HCT116 (cell line): ENCODE results near the gene FKBP14.

ENCODE experiments used
- CEBPB ChIP-seq: IDR thresholded peaks from 2 replicates; pipeline ENCODE4 v1.6.1; 2012; ENCODE audit warnings: low read depth
- ELF1 ChIP-seq: IDR thresholded peaks from 2 replicates; pipeline ENCODE4 v1.6.1; 2012; ENCODE audit warnings: low read depth, borderline replicate concordance
- EZH2phosphoT487 ChIP-seq: fragments of 200-600 bp; IDR thresholded peaks from 2 replicates; pipeline ENCODE4 v1.6.1; 2018; ENCODE audit warnings: antibody characterized with exemption, borderline replicate concordance
- POLR2A ChIP-seq: IDR thresholded peaks from 2 replicates; pipeline ENCODE4 v1.7.0; 2011; ENCODE audit warnings: borderline replicate concordance; ENCODE audit not compliant: insufficient read depth, insufficient read length; ENCODE audit errors: extremely low read depth
- SIN3A ChIP-seq: IDR thresholded peaks from 2 replicates; pipeline ENCODE4 v1.6.1; 2012; ENCODE audit warnings: low read depth
- SRF ChIP-seq: IDR thresholded peaks from 2 replicates; pipeline ENCODE4 v1.6.1; 2012; ENCODE audit warnings: low read depth
- YY1 ChIP-seq: IDR thresholded peaks from 2 replicates; pipeline ENCODE4 v1.6.1; 2011; ENCODE audit warnings: low read length, low read depth, moderate library complexity, mild to moderate bottlenecking; ENCODE audit not compliant: insufficient replicate concordance; ENCODE audit errors: extremely low read depth
- ZNF274 ChIP-seq: fragments of 200-500 bp; sonication (Bioruptor generic); IDR thresholded peaks from 2 replicates; pipeline ENCODE4 v1.6.1; 2014; ENCODE audit warnings: mild to moderate bottlenecking, low read depth, low read length, inconsistent platforms
- TF ChIP-seq, protein P1 (sequence below), 3 experiments: fragments of 200-600 bp in 1 of 3; sonication (generic) in 1 of 3; IDR thresholded peaks in 2 of 3; conservative IDR thresholded peaks in 1 of 3; 2 replicates each; pipeline ENCODE4 v1.5.1; 2012 to 2017; ENCODE audit warnings: low read depth in 2 of 3, low read length in 2 of 3, antibody characterized with exemption in 1 of 3, borderline replicate concordance in 1 of 3, control low read depth in 1 of 3, mild to moderate bottlenecking in 1 of 3, mixed read lengths in 1 of 3, mixed run types in 1 of 3, moderate library complexity in 1 of 3; ENCODE audit not compliant: insufficient read depth in 1 of 3
- TF ChIP-seq, protein P2 (sequence below): IDR thresholded peaks from 2 replicates; pipeline ENCODE4 v1.6.1; 2012
- TF ChIP-seq, protein P3 (sequence below): IDR thresholded peaks from 2 replicates; pipeline ENCODE4 v1.6.1; 2012

DNA sequence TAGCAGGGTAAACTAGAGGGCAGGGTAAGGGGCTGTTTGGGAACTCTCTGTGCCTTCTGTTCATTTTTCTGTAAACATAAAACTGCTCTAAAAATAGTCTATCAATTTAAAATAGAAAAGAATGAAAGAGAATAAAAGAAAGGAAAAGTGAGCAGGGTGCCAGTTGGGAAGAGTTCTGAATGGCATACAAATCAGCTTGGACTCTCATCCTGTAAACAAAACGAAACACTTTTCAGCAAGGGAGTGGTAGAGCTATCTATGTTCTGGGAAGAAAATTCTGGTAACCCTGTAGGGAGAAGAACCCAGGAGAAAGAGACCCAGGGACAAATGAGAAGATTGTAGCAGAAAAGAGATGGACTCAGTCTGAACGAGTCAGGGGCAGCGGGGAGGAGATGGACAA is 61.5 kb downstream of the FKBP14 start:
- TF ChIP-seq POLR2A, result no peak
- no peak for TF ChIP-seq EZH2phosphoT487
- TF ChIP-seq, protein P1, sequence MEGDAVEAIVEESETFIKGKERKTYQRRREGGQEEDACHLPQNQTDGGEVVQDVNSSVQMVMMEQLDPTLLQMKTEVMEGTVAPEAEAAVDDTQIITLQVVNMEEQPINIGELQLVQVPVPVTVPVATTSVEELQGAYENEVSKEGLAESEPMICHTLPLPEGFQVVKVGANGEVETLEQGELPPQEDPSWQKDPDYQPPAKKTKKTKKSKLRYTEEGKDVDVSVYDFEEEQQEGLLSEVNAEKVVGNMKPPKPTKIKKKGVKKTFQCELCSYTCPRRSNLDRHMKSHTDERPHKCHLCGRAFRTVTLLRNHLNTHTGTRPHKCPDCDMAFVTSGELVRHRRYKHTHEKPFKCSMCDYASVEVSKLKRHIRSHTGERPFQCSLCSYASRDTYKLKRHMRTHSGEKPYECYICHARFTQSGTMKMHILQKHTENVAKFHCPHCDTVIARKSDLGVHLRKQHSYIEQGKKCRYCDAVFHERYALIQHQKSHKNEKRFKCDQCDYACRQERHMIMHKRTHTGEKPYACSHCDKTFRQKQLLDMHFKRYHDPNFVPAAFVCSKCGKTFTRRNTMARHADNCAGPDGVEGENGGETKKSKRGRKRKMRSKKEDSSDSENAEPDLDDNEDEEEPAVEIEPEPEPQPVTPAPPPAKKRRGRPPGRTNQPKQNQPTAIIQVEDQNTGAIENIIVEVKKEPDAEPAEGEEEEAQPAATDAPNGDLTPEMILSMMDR (IDR thresholded peaks at IDR 0.05 in 2 of 3, conservative IDR thresholded peaks at IDR 0.05 in 1 of 3; ENCODE audit: borderline replicate concordance in 1 of 3, insufficient read depth in 1 of 3, low read depth in 2 of 3, low read length in 2 of 3), result no peak
- TF ChIP-seq, protein P2, sequence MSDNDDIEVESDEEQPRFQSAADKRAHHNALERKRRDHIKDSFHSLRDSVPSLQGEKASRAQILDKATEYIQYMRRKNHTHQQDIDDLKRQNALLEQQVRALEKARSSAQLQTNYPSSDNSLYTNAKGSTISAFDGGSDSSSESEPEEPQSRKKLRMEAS, result no peak
- no peak for TF ChIP-seq SIN3A
- no peak for TF ChIP-seq ZNF274
- TF ChIP-seq SRF, result no peak
- no peak for TF ChIP-seq YY1
- TF ChIP-seq, protein P3, sequence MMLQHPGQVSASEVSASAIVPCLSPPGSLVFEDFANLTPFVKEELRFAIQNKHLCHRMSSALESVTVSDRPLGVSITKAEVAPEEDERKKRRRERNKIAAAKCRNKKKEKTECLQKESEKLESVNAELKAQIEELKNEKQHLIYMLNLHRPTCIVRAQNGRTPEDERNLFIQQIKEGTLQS, result no peak
- no peak for TF ChIP-seq CEBPB
- no peak for TF ChIP-seq ELF1
